ENCODE results near the gene CFL2.

Gene CFL2

GRCh38 chr14:34676516-34677211 lies 37.7 kb downstream of the CFL2 start:
- no peak for DNase-seq (ENCODE audit: low spot score)

GRCh38 chr14:34673702-34674101 lies 40.7 kb downstream of the CFL2 start:
- DNase-seq (ENCODE audit: low spot score) = no peak

GRCh38 chr14:34671716-34672115 lies 42.7 kb downstream of the CFL2 start:
- DNase-seq (ENCODE audit: low spot score) = no peak

- no peak for DNase-seq (ENCODE audit: low spot score)
Measured at GRCh38 chr14:34668111-34668510, 46.3 kb downstream of the CFL2 start.

GRCh38 chr14:34667007-34667406 lies 47.4 kb downstream of the CFL2 start:
- DNase-seq (ENCODE audit: low spot score) = no peak

GRCh38 chr14:34665785-34666435 lies 48.5 kb downstream of the CFL2 start:
- peak; percentile 37 for DNase-seq (ENCODE audit: low spot score)

- no peak for DNase-seq (ENCODE audit: low spot score)
Measured at GRCh38 chr14:34662561-34663088, 51.8 kb downstream of the CFL2 start.

- DNase-seq (ENCODE audit: low spot score) = no peak
Measured at GRCh38 chr14:34660796-34661195, 53.6 kb downstream of the CFL2 start.
